Kidney glomerular epithelial cell (primary cell): Measurements from ENCODE around the gene AATK.

Experiments
- DNase-seq: peaks from one replicate; lab custom pipeline; 2025; lab: John Stamatoyannopoulos, UW

Gene AATK

DNA sequence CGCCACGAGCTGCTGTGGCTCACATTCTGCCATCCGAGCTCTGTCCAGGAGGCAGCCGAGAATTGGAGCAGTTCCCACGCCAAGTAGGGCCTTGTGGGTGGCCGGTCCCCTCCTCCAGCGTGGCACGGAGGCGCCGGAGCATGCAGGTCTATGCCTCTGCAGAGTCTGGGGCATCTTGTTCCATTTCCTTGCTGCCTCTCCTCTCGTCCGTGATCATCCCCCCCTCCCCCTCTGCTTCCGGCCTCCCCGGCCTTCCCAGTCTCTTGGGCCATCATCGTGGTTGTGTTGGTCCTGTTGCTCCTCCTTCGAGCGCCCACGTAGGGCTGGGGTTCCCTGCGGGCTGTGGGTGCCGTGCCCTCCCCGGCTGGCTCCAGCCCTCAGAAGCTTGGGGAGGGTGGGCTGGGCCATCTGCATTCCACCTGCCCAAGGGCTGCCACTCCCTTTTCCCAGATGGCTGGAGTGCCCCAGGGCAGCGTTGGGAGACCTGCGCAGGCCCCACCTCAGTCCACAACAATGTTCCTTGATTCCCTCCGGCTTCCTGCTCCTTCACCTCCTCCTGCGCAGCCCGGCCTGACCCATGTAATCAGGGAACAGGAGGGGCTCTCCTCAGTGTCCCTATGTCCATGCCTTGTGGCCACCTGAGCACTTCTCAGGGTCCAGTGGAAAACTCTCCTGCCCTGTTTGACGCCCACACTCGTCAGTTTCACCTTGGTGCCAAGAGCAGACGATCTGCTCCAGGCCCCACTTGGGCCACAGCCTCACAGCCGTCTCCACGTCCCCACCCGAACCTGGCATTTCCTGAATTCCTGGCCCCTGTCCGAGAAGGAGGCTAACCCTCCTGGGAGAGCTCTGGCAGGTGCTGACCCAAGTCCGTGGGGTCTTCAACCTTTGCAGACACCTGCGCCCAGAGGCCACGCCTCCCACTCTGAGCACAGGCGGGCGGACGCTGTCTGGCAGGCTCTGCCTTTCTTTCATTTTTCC lies 94.0 kb downstream of the AATK start:
- peak; percentile 23 for DNase-seq

DNA sequence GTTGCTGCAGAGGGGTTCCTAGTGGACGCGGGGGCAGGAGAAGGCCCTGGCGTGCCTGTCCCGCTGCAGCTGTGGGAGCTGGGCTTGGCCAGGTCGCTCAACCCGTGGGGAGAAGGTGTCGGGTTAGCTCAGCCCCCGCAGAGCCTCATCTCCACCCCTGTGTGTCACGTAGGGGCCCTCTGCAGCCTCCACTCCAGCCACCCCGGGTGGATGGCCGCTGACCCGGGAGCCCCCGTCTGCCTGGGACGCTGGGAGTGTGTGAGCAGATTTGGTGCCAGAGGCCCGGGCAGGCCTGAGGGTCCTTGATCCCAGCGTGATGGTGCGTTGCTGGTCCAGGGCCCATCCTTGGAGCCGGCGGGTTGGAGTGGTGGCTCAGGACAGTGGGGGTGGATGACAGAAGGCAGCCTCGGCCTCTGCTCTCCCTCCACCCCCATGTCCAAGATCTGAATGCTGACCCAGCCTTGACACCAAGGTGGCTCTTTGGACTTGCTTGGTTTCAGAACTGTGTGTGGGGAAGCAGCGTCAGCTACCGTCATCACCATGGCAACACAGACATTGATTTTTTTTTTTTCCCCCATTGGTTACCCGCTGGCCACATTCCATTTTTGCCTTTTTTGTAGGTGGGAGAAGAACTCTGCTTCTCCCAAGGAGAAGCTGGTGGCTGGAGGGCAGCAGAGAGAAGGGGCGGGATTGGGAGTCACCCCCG lies 95.3 kb downstream of the AATK start:
- no peak for DNase-seq

DNA sequence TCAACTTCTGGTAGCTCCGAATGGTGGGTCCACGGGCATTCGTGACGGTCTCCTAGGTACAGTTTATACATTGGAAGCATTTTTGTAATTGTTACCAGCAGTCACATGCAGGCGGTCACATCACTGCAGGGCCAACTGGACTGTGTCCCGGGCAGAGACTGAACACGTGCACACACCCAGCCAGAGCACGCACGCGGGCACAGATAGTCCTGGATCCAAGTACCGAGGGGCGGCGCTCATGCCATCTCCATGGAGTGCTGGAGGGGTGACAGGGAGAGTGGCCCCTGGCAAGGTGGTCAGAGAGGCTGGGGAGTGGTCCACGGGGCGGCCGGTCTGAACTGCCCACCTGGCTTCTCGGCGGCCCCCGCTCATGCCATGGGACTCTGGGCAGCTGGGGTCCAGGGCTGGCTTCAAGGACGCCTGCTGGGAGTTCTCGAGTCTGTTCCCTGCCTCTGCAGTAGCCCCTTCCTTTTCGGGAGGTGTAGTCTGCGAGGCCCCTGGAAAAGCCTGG lies 96.8 kb downstream of the AATK start:
- DNase-seq, result no peak

DNA sequence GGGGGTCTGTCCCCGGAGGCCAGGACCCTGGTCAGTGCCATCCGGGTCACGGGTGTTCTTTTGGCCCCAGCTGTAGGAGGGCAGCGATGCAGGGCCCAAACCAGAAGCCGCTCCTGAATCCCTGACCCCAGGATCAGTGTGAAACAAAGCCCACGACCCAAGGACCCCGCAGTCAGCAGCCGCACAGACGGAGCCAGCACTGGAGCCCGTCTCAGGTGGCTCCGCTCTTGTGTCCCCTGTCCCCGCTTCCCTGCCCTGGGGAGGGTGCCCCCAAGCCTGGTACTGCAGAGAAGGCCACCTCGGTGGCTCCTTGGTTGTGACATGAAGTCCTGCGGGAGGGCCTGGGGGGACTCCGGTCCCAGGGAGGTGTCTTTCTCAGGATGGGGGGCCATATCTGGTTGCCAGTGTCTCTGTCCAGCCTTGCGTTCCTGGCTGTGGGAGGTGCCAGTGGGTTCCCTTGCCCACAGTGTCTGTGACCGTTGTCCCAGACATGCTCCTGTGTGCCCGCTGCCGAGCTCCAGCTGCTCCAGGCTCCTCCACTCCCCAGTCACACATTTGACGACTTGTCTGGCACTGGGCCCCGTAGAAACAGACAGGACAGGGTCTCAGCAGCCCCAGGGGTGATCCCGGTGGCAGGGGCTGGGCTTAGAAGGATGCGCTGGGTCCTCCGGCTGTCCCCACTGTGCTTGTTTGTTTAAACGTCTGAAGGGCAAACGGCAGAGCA lies 97.4 kb downstream of the AATK start:
- DNase-seq, result no peak

DNA sequence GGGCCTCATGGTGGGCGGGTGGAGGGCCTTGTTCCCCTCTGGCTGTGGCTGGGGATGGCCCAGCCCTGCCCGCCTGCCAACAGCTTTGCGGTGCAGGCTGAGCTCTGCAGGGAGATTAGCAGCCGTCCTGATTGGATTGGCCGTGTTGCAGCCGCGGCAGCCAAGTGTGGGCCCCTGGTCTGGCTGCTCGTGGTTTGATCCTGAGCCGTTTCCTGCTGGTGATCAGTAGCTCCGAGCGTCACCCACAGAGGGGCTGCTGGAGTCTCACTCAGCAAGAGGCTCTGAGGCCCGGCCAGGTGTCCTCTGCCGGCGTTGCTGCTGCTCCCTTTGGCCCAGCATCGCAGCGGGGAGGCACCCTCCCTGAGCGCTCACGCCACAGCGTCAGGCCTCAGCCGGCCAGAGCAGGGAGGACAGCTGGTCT lies 98.6 kb downstream of the AATK start:
- no peak for DNase-seq
